ENCODE results near the gene SLMAP.
A peak's percentile ranks its signal among the peaks of the same experiment; 100 is the strongest.

The SLMAP gene

GRCh38 chr3:57755368-57755675, 787 bp upstream of the SLMAP start:
- peak in 1 of 2 donors; percentile 33 for DNase-seq

DNA sequence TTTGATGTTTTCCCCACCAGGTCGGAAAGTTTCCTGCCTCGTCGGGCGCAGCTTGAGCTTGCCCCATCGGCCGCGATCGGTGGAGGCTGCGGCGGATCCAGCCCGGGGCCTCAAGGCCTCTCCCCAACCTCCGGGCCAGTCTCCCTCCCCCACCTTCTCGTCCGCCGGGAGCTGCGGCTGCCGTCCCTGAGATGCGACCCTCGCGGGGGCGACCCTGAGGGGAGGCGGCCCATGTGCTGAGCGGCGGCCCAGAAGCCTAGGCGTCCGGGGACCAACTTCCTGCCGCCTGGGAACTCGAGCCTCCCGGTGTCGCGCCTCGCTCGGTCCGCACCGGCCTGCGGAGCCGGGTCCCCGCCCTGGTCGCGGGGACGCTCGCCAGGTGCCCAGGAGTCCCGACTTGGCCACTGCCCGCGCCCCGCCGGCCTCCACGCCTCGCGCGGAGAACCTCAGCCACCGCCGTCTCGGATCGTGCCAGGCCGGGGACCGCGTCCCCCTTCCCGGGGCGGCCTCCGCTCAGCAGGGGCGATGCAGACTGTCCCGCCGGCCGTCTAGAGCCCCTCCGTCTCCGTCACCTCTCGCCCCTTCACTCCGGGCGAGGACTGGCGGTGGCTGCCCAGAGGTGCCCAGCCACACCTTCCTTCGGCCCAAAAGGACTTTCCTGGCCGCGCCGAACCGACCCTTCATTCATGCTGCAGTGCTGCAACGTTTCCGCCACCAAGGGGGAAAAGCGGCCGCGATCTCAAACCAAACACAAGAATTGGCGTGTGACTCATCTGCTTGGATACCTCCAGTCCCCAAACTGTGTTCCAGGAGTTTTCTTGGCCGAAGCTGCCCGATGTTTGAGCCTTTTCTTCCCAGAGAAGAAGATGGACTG, 656 bp downstream of the SLMAP start:
- peak; percentile 17 for DNase-seq

DNA sequence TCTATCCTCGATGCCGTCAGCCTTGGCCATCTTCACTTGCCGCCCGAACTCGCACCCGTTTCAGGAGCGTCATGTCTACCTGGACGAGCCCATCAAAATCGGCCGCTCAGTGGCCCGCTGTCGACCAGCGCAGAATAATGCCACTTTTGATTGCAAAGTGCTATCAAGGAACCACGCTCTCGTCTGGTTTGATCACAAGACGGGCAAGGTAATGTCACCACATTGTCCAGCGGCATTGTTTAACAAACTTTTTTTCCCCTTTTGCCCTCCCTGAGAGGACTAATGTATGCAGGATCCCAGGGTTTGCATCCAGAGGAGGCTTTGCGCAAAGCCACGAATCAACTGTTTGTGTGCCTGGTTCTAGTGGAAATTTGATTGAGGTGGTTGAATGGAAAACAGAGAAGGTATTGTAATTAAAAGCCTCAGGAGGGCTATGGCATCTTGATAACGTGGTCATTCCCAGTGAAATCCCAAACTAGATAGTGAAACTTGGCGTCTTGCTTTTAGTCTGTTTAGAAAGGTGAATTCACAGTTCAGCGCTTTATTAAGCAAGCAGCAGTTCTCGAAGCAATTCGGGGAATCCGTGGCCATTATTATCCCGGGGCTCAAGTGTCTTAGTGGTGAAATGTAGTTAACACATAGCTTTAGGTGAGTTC, 1.7 kb downstream of the SLMAP start:
- no peak for DNase-seq

DNA sequence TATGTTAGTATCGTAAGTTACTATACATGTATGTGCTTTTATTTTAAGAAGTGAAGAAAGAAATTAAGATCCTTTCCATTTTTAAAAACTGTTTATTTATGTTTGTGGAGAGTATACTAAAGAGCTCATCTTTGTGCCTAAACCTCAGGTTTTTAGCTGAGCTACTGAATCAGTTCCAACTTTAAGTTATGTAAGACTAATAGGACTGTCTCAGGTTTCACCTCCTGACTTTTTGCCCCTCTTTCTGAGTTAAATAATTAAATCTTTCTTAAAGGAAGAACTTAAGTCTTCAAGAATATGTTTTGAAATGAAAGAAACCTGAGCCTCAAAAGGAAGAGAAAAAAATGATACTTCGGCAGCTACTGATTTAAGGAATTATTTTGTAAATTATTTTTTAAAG, 2.6 kb downstream of the SLMAP start:
- no peak for DNase-seq

- no peak for DNase-seq
Measured at GRCh38 chr3:57764794-57765193, 8.7 kb downstream of the SLMAP start.

GRCh38 chr3:57768595-57768994, 12.5 kb downstream of the SLMAP start:
- no peak for DNase-seq

- DNase-seq: no peak
Measured at GRCh38 chr3:57770009-57770827, 14.1 kb downstream of the SLMAP start.

DNA sequence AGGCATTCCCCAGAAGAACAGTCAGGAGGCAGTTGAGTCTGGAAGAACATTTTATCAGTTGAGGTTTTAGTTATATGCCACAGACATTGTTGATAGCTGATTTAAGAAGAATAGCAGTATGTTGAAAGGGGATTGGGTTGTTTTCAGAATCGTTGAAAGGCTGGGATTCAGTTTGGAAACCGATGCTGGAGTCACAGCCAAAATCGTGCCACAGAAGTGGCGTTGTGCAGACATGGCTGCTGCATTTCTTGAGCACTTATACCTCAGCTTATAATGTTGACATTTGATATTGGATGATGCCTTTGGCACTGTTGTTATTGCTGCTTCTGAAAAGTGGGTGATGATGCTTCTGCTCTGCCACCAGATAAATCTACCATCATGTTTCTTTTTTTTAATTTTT, 16.1 kb downstream of the SLMAP start:
- no peak for DNase-seq

DNA sequence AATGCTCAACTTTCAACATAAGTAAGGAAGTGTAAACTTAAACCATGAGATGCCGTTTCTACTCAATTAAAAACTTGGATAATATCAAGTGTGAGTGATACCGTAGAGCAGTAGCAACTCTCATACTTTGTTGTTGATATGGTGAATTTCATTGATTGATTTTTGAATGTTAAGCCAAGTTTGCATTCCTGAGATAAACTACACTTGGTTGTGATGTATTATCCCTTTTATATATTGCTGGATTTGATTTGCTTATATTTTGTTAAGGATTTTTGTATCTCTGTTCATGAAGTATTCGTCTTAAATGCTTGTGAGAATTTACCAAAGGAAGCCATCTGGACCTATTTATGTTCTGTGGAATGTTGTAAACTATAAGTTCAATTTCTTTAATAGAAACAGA, 21.7 kb downstream of the SLMAP start:
- DNase-seq: no peak

DNA sequence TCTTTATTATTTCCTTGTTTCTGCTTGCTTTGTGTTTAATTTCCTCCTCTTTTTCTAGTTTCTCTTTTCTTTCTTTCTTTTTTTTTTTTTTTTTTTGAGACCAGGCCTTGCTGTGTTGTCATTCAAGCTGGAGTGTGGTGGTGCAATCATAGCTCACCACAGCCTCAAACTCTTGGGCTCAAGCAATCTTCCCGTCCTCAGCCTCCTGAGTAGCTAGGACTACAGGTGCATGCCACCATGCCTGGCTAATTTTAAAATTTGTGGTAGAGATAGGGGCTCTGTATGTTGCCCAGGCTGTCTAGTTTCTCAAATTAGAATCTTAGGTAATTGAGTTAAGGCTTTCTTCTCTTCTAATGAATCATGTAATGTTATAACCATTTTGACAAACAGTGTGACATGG, 22.4 kb downstream of the SLMAP start:
- no peak for DNase-seq

DNA sequence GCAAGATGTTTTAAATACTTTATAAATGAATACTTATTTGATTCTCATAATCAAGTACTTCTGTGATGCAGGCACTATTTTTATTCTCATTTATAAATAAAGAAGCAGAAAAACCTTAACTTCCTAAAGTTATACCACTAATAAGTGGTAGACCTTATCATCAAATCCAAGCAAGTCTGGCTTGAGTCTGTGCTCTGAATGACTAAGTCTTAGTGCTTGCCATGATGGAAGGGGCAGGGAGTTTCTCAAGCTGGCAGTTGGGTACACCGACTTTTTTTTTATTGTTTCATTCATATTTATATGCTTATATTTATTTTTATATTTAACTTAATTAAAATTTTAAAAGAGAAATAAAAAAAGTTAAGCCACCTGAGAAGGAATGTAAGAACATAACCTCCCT, 23.6 kb downstream of the SLMAP start:
- DNase-seq: no peak

DNA sequence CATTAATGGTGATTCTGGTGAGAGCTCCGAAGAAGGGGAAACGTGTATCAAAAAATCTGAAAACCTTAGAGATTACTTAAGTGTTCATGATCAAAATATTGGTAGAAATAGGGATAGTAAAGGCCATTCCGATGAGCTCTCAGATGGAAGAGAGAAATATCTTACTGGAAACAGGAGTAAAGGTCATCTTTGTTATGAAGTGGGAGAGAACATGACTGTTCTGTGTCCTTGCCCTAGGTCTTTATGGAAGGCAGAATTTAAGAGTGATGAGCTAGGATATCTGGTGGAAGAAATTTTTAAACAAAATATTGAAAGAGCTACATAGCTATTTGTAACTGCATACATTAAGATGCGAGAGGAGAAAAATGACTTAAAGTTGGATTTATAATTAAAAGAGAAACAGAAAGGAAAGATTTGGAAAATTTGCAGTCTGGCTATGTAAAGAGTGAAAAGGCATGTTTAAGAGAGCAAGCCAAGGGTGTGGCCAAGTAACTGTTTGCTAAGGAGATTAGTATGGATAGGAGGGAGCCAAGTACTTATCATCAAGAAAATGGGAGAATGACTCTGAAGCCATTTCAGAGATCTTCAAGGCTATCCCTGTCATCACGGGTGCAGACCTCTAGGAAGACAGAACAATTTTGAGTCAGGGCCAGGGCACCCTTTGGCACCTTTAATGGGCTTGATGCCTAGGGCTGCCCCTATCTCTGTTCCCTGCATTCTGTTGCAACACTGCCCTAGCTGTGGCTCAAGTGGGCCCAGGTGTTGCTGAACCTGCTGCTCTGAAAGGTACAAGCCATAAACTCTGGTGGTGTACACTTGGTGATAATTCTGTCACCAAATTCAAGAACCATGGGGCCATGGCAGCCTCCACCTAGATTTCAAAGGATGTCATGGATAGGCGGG, 27.3 kb downstream of the SLMAP start:
- DNase-seq: no peak

GRCh38 chr3:57784089-57784735, 28.1 kb downstream of the SLMAP start:
- no peak for DNase-seq

GRCh38 chr3:57785446-57785845, 29.3 kb downstream of the SLMAP start:
- no peak for DNase-seq

GRCh38 chr3:57787867-57788623, 31.9 kb downstream of the SLMAP start:
- no peak for DNase-seq

DNA sequence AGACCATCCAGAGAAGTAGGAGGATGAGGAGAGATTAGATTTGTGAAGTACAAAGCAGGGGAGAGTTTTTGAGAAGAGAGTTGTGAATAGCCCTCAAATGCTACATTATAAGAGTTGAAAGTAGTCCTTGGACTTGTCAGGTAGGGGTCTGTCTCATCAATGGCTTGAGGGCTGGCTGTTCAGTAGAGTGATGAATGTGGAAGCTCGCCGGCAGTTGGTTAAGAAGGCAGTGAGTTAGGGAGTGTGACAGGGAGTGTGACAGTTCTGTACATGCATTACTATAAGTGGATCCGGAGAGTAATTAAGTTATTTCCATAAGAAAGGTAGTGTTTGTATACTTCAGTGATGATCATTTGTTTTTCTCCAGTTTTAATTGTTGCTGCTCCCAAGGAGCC, 32.5 kb downstream of the SLMAP start:
- DNase-seq: no peak

- DNase-seq: no peak
Measured at GRCh38 chr3:57791245-57791644, 35.1 kb downstream of the SLMAP start.

GRCh38 chr3:57792198-57792597, 36.1 kb downstream of the SLMAP start:
- DNase-seq: no peak

GRCh38 chr3:57793737-57794187, 37.7 kb downstream of the SLMAP start:
- DNase-seq: no peak

DNA sequence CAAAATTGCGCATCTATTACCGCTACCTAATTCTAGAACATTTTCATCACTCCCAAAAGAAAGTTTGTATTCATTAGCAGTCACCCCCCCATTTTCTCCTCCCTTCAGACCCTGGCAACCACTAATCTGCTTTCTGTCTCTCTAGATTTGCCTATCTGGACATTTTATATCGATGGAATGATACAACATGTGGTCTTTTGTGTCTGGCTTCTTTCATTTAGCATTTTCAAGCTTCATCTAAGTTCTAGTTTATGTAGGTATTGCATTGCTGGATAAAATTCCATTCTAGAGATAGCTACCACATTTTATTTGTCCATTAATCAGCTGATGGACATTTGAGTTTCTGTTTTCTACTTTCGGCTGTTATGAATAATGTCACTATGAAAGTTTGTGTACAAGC, 38.4 kb downstream of the SLMAP start:
- no peak for DNase-seq

- DNase-seq: no peak
Measured at GRCh38 chr3:57794951-57795350, 38.8 kb downstream of the SLMAP start.
